Measurements from ENCODE around the gene MLX.
"Not testable (repeated sequence)": the region's sequence is repeated elsewhere in the genome, so short reads cannot be mapped to it uniquely, and the experiment has no call there.

GRCh38 chr17:42621987-42622386, 55.1 kb downstream of the MLX start:
- TF ChIP-seq EP300, POLR2A, POLR2AphosphoS5 (IDR thresholded peaks at IDR 0.05): not testable (repeated sequence)
- TF ChIP-seq, protein P1, sequence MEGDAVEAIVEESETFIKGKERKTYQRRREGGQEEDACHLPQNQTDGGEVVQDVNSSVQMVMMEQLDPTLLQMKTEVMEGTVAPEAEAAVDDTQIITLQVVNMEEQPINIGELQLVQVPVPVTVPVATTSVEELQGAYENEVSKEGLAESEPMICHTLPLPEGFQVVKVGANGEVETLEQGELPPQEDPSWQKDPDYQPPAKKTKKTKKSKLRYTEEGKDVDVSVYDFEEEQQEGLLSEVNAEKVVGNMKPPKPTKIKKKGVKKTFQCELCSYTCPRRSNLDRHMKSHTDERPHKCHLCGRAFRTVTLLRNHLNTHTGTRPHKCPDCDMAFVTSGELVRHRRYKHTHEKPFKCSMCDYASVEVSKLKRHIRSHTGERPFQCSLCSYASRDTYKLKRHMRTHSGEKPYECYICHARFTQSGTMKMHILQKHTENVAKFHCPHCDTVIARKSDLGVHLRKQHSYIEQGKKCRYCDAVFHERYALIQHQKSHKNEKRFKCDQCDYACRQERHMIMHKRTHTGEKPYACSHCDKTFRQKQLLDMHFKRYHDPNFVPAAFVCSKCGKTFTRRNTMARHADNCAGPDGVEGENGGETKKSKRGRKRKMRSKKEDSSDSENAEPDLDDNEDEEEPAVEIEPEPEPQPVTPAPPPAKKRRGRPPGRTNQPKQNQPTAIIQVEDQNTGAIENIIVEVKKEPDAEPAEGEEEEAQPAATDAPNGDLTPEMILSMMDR (IDR thresholded peaks at IDR 0.05) = not testable (repeated sequence)
